T-helper 1 cell treated with Interleukin-12 subunit alpha and Interleukin-12 subunit beta and Interleukin-4 antibody, amounts not matched to agents 30 ng/mL and 1 ng/mL, for 36 hours (primary cell): Measurements from ENCODE around the gene PANK3. TPM values are rescaled to one million over a fixed set of nuclear protein-coding genes. Genes with fewer than 3 reads are reported as not detected.

Source experiments
- intact Hi-C: fragments of 100-400 bp; cut with micrococcal nuclease; formaldehyde crosslinking; loops from one replicate; pipeline ENCODE4 v1.15.1; 2024
- total RNA-seq: library from RNA; stranded (reverse); gene quantifications from 2 replicates; pipeline ENCODE4 v1.2.3, GENCODE V29; 2022

Gene PANK3
- 50.9 and 56.4 TPM in 2 replicates for total RNA-seq

DNA sequence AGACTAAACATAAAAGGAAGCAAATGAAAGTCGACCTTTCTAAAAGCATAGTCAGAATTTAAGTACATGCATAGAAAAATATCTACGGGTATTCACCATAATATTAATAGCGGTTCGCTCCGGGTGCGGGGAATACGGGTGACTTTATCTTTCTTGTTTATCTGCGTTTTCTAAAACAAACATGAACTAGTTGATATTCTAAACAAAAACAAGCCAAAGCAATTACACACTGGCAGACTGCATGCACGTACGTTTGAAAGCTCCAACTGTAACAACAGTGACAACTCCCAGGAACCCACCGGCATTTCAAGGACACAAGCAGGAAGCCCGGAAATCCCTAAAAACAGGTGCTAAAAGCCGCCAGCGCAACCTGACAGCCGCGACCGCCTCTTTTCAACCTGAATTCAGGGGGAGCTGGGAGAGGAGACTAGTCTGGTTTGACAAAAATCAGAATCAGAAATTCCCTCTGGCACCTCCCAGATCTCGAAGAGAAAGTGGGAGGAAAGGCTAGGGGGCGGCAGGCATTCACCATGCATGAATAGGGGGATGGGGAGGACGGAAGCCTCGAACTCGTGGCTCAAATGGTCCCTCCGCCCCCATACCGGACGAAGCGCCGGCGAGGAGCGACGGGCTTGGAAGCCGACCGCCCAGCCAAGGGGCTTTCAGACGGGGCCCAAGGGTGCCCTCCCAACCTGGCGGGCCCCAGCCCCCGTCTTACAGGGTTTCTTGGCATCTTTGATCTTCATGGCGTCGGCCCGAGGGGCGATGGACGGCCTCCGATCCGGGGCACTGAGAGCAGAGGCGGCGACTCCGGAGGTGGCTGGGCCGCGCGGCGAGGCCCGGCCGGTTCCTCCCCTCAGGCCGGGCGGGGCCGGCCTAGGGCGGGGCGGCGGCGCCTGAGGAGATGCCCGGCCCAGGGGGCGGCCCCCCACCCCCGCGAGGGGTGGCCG is at the start of gene PANK3:
Gene PANK3 (minus strand): TSS at position 831 of the 950 bp plus-strand sequence. CDS start 85 bp downstream, at position 746.
- intact Hi-C loops: loop anchor here (1.0 to 10.0 kb wide), 7 partner anchors 34 to 1752 kb away; partner anchors contain the start of genes LCP2, RARS1 and SPDL1

DNA sequence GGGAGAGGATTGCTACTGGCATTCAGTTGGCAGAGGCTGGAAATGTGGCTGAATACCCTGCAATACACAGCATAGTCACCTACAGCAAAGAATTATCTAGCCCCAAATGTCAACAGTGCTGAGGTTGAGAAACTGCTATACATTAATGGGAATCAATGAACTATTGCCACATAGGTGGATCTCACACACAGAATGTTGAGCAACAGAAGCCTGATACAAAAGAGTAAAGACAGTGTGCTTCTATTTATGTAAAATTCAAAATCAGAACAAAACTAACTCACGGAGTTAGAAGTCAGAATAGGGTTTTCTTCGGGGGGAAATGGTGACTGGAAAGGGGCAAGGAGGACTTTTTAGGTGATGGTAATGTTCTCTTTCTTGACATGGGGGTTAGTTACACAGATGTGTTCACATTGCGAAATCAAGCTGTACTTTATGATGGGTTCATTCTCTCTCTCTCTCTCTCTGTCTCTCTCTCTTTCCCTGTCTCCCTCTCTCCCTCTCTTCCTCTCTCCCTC is 45.7 kb upstream of the PANK3 start:
- intact Hi-C loops: no loop called here

GRCh38 chr5:168620807-168621206 is 41.6 kb upstream of the PANK3 start:
- intact Hi-C loops: no loop called here

GRCh38 chr5:168614661-168615060 is 35.5 kb upstream of the PANK3 start:
- intact Hi-C loops: no loop called here

- intact Hi-C loops: loop anchor here (1.0 kb wide), 1 partner anchor 35 kb away; the partner anchor contains the start of gene PANK3
These were observed 34.8 kb upstream of the PANK3 start for GRCh38 chr5:168613996-168614395.

DNA sequence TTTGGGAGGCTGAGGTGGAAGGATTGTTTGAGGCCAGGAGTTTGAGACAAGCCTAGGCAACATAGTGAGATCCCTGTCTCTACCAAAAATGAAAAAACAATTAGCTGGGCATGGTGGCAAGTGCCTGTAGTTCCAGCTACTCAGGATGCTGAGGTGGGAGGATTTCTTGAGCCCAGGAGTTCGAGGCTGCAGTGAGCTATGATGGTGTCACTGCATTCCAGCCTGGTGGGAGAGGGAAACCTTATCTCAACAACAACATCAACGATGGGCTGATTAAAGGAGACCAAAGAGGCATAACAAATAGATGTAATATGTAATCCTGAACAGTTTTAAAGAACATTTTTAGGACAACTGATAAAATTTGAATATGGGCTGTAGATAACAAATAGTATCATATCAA is 34.2 kb upstream of the PANK3 start:
- intact Hi-C loops: loop anchor here (1.0 kb wide), 1 partner anchor 34 kb away; the partner anchor contains the start of gene PANK3

- intact Hi-C loops: loop anchor here (1.0 kb wide), 1 partner anchor 34 kb away; the partner anchor contains the start of gene PANK3
These were observed 33.8 kb upstream of the PANK3 start for GRCh38 chr5:168612996-168613395.

DNA sequence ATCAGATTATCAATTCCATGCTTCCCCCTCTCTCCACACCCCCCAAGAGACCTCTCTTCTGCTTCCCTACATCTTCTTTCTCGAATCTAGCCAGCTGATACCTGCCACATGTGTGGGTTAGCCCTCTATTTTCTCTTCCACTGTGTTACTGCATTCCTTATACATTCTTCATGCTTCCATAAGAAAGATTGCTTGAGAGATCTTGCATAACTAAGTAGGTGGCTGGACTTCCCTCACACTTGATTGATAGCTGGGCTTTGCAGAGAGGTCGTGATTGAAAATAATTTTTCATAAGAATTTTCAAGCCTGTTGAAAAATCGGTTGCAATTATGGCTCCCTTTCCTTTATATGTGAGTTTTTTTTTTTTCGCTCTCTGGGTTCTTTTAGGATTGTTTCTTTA is 33.0 kb upstream of the PANK3 start:
- intact Hi-C loops: no loop called here

GRCh38 chr5:168611165-168611564 is 32.0 kb upstream of the PANK3 start:
- intact Hi-C loops: no loop called here

DNA sequence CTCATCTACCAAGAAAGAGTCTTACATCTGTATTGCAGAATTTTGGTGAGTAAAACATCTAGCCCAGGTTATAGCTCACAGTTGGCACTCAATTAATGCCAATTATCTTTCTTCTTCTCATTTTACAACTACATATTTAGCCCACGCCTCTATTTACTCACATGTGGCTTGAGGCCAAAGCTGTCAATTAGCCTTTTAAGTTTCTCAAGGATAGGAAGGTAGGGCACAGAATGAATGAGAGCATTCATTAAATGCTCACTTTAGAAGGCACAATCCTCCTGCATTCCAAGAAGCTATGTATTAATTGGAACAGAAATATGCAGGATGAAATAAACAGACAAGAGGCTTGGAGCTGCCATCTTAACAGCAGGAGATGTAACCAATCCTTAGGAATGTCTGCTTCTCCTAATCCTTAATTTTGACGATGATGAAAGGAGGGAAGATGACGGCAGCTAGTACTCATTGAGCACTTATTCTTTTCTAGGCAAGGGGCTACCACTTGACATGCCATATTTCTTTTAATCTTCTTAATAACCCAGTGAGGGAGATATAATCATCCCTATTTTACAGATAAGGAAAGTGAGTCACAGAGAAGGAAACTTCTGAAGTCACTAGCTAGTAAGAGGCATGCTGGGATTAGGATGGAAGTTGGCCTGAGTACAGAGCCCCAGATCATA is 30.8 kb upstream of the PANK3 start:
- intact Hi-C loops: no loop called here

DNA sequence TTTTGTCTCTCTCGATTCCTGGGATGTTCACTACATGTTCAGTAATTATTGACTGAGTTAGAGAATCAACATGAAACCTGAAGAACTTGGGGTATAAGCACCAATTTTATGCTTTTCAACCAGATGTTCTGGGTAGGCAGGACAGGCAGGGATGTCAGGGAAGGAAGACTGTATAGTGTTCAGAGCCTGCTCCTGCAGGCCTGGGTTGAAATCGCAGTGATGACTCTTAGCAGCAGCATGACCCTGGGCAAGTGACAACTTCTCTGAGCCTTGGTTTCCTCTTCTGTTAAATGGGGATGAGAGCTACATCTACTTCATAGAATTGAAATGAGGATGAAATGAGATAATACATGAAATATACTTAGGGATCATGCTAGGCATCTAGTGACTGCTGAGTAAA is 29.7 kb upstream of the PANK3 start:
- intact Hi-C loops: no loop called here

GRCh38 chr5:168608386-168608785 is 29.2 kb upstream of the PANK3 start:
- intact Hi-C loops: no loop called here

- intact Hi-C loops: no loop called here
These were observed 28.8 kb upstream of the PANK3 start for GRCh38 chr5:168607946-168608345.

DNA sequence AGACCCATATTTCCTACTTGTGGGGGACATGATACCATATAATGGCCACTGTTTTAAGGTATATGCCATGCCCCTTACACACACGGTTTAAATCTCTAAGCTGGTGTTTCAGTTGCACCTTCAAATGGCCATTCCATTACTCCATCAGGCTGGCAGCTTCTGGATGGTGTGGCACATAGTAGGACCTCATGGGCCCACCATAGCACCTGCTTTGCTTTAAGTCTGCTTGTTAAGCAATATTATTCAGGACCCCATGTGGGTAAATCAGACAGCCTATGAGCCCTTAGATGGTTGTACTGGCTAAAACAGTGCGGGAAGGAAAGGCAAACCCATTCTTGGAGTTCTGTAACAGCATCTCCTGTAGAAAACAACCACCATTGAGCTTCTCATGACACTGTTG is 27.4 kb upstream of the PANK3 start:
- intact Hi-C loops: no loop called here

- intact Hi-C loops: no loop called here
These were observed 25.3 kb upstream of the PANK3 start for GRCh38 chr5:168604436-168604835.

GRCh38 chr5:168603746-168604145 is 24.6 kb upstream of the PANK3 start:
- intact Hi-C loops: no loop called here

- intact Hi-C loops: no loop called here
These were observed 23.3 kb upstream of the PANK3 start for GRCh38 chr5:168602517-168602916.

GRCh38 chr5:168601972-168602371 is 22.8 kb upstream of the PANK3 start:
- intact Hi-C loops: no loop called here

DNA sequence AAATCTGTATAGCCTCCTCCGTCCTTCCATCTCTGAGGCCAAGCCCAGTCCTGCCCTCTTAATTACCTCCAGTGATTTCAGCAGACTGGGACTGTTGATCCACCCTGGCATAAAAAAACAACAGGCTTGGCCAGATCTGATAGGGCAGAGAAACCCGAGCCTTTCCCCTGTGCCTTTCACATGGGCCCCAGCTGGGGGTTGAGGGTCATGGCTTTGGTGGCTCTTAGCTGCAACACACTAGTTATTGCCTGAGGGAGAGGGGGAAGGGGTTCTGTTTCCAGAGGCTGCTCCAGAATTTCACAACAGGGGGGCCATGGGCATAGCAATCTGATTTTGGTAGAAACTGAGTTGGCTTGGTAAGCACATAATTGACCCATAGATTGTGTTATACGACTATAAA is 21.2 kb upstream of the PANK3 start:
- intact Hi-C loops: no loop called here

- intact Hi-C loops: no loop called here
These were observed 20.7 kb upstream of the PANK3 start for GRCh38 chr5:168599826-168600225.

DNA sequence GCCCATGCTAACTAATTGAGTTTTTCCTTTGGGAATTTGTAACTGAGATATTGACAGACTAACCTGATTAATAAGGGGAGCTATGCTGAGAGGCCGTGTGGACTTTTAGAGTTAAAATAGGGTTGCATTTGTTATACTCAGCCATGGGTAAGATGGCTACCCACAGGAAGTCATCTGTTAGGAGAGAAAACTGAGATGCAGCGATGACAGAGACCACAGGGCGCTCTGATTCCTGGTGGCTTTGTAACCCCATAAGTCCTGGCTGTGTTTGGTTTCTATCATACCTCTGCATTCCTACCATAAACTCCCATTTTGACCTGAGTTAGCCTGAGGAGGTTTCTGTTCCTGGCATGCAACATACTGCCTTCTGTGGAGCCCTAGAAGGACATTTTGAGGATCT is 19.5 kb upstream of the PANK3 start:
- intact Hi-C loops: no loop called here

DNA sequence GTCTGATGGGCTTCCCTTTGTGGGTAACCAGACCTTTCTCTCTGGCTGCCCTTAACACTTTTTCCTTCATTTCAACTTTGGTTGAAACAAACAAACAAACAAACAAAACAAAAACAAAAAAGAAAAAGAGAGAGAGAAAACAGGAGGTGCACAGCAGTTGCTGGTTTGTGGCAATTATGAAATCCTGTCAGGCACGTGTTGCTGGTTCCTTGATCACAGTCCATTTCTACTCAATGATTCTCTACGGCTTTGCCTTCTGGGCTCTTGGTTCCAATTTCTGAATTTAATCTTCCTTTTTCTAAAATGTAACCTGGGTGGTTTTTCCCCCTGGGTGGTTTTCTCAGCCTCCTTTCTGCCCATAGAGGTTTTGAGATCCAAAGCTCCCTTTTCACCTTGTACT is 17.8 kb upstream of the PANK3 start:
- intact Hi-C loops: no loop called here
